ENCODE data around the gene TERT.

The TERT gene

DNA sequence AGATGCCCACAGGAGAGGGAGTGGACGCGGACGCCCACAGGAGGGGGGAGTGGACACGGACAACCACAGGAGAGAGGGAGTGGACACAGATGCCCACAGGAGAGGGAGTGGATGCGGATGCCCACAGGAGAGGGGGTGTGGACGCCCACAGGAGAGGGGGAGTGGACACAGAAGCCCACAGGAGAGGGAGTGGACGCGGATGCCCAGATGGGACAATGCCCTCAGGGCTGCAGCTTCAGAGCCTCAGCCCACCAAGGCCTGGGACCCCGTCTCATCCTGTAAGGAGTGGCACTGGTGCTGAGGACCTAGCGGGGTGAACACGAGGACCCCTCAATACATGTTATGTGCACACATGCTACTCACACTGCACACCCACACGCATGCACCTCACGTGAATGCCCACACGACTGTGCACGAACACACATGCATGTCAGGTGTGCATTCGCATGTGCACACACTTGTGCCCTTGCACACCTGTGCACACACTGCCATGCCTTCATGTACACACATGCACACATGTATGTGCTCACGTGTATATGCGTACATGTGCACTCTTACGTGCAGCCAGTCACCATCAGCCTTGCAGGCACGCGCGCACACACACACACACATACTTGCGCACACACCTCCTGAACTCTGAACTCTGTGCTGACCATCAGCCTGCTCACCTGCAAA is 34.9 kb downstream of the TERT start:
- DNase-seq (ENCODE audit: low read depth in 2 of 2), result no peak

DNA sequence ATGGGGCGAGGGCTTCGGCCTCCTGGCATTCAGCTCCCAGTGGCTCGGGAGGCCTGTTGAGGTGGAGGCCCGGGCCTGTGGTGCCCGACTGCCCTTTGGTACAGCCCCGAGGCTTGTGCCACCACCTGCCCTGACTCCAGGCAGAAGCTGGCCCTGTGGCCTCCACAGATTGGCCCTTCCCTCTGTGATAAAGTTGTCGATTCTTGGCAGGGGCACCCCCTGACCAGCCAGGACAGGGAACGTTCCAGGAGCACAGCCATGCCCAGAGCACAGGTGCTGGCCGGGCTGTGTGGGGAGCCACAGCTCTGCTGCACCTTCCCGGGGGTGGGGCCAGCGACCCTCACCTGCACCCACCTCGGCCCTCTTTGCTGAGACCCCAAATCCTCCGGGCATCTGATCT is 37.0 kb downstream of the TERT start:
- no peak for DNase-seq (ENCODE audit: low read depth in 2 of 2)

GRCh38 chr5:1257363-1257762 is 37.5 kb downstream of the TERT start:
- no peak for DNase-seq (ENCODE audit: low read depth in 2 of 2)

GRCh38 chr5:1256776-1257175 is 38.1 kb downstream of the TERT start:
- DNase-seq (ENCODE audit: low read depth in 2 of 2), result no peak

DNA sequence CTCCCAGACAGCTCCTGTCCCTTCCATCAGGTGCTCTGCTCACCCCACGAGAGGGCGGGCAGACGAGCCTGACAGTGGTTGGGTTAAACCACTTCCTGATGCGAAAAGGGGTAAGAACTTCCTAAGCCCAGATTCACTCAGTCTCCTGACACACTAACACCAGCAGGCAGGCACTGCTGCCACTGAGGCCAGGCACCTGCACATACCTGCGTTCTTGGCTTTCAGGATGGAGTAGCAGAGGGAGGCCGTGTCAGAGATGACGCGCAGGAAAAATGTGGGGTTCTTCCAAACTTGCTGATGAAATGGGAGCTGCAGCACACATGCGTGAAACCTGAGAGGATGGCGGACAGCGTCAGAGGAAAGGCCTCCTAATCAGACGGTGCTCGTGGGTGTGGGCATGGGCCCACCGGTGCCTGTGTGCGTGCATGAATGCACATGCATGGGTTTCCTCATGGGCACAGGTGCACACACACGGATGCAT is 39.7 kb downstream of the TERT start:
- no peak for DNase-seq (ENCODE audit: low read depth in 2 of 2)

DNA sequence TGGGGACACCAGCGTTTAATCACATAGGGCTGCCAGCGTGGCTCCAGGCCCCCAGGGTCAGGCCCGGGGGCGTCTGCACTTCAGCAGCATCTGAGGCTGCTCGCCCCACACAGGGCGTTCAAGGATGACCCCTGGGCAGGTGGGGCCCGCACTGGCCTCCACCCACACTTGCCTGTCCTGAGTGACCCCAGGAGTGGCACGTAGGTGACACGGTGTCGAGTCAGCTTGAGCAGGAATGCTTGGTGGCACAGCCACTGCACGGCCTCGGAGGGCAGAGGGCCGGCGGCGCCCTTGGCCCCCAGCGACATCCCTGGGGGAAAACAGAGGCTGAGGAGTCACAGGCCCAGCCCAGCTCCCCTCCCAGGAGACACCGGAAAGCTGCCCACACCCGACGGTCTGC is 40.7 kb downstream of the TERT start:
- no peak for DNase-seq (ENCODE audit: low read depth in 2 of 2)

DNA sequence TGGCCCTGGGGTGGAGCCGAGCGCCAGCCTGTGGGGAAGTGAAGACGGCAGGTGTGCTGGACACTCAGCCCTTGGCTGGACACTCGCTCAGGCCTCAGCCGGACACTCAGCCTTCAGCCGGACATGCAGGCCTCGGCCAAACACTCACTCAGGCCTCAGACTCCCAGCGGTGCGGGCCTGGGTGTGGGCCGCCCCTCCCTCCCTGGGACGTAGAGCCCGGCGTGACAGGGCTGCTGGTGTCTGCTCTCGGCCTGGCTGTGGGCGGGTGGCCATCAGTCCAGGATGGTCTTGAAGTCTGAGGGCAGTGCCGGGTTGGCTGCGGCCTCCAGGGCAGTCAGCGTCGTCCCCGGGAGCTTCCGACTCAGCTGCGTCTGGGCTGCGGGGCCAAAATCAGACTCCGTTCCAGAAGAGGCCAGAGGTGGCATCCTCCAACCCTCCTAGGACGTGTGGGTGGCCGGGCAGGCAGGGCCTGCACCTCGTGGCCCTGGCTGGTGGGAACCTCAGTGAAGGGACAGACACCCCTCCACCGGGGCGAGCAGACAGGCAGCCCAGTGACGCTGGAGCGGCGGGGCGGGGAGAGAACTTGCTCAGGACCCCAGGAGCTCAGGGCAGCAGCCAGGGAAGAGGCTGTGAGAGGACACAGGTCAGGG is 41.3 kb downstream of the TERT start:
- no peak for DNase-seq (ENCODE audit: low read depth in 2 of 2)

- no peak for DNase-seq (ENCODE audit: low read depth in 2 of 2)
Observed at GRCh38 chr5:1252681-1253080, 42.2 kb downstream of the TERT start.

DNA sequence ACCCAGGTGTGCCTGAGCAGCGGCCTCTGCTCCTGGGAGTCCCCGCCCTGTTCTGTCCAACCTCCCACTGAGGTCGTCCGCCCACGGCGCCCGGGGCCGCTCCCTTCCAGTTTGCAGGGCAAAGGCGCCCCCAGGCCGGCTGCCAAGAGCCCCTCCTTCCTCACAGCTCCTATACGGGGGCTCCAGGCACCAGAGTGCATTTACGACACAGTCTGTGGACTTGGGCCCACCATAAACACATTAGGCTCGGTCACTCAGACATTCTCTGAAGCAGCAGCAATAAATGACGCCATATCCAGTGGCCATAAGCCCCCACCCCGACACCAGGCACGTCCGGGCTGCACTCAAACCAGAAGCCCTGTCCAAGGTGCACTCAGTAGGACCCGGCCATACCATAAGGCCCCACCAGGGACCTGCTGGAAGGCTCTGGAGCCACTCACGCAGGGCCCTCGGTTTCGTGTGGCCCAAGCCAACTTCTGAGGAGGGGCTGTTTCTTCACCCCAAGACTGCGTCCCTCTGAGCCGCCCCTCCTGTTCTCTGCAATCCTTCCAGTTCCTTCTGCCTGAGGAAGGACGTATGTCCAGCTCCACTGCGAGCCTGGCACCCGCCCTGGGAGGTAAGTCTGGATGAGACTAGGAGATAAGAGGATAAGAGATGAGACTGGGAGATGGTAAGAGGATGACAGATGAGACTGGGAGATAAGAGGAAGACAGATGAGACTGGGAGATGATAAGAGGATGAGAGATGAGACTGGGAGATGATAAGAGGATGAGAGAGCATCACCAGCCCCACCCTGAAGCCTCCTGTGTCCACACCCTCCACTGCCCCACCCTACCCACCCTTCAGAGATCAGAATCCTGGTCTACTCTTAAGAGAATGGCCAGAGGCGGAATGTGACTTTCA is 42.9 kb downstream of the TERT start:
- DNase-seq (ENCODE audit: low read depth in 2 of 2), result no peak

- DNase-seq (ENCODE audit: low read depth in 2 of 2), result no peak
Observed at GRCh38 chr5:1249366-1250280, 45.2 kb downstream of the TERT start.

- DNase-seq (ENCODE audit: low read depth in 2 of 2), result no peak
Observed at GRCh38 chr5:1247811-1248210, 47.1 kb downstream of the TERT start.

DNA sequence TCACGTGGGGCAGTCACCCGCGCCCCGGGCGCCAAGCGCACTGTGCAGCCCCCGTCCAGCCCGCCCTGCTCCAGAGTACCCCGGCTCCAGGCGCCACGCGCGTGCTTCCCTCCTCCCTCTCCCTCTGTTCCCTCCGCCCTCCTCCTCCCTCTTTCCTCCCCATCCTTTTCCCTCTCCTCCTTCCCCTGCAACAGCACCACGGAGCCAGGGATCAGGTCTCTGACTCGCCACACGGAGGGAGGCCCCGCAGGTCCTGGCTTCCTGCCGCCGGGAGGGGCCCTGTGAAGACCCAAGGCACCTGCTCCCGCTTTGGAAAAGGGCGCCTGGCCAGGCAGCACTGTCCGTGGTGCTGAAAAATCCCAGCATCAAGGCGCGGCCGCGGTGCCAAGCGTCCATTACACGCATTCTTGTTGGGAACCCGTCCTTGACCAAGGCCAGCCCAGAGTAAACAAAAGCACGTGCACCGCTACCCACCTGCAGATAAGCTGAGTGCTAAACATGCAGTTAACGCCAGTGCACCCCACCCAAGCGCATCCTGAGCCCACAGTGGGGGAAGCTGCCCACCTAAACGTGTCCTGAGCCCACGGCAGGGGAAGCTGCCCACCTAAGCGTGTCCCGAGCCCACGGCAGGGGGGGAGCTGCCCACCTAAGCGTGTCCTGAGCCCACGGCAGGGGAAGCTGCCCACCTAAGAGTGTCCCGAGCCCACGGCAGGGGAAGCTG is 48.0 kb downstream of the TERT start:
- no peak for DNase-seq (ENCODE audit: low read depth in 2 of 2)

DNA sequence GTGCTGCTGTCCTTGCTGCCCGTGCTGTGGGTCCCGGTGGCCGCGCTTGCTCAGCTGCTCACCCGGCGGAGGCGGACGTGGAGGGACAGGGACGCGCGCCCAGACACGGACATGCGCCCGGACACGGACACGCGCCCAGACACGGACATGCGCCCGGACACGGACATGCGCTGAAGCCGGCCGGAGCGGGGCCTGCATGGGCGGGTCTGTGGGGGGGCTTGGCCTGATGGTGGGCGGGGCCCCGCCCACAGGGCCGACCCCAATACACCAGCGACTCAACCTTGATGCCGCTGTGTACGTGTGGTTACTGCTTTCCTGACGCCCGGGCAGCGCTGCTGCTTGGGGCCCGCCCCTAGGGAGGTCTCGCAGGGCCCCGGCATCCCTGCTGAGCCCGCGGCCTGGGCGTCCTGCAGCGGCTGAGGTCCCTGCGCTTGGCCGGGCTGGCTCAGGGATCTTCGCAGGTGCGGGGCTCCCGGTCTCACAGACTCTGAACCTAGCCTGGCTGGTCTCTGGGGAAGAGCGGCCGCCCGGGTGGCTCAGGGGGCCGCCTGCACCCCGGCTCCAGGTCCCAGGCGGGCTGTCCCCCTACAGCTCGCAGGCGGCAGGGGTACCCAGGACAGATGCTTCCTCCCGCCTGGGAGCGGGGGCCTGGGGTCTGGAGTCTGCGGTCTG is 48.8 kb downstream of the TERT start:
- no peak for DNase-seq (ENCODE audit: low read depth in 2 of 2)

DNA sequence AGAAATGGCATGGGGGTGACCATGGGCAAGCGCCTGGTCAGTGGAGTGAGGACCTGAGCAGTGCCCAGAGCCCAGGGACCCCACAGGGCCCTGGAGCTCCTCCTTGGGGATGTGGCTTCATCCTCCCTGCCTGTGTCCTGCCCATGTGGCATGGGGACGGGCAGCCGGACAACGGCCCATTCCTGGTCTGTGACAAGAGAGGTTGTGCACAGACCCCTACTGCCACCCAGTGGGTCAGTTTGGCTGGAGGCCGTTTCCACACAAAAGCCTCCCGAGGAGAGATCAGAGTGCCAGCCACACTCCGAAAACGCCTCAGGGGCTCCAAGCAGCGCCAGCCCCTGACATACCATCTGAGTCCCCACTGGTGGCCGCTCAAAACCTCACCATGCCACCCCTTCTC is 49.9 kb downstream of the TERT start:
- no peak for DNase-seq (ENCODE audit: low read depth in 2 of 2)

DNA sequence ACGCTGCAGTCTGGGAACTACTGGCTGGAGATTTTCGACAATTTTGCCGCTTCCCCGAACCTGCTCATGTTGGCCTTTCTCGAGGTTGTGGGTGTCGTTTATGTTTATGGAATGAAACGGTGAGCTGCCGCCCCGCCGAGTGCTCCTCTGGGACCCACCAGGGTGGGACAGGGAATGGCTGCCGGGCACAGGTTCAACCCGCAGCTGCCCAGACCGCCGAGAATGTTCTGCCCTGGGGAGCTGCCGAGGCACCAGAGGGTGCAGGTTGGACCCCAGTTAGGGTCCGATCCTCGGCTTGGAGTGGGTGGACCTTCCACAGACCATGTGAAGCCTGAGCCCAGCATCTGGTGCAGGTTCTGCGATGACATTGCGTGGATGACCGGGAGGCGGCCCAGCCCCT is 50.6 kb downstream of the TERT start:
- no peak for DNase-seq (ENCODE audit: low read depth in 2 of 2)

- no peak for DNase-seq (ENCODE audit: low read depth in 2 of 2)
Observed at GRCh38 chr5:1243487-1244130, 51.3 kb downstream of the TERT start.

GRCh38 chr5:1242733-1243486 is 52.0 kb downstream of the TERT start:
- DNase-seq (ENCODE audit: low read depth in 2 of 2), result no peak

GRCh38 chr5:1241509-1242080 is 53.3 kb downstream of the TERT start:
- DNase-seq (ENCODE audit: low read depth in 2 of 2), result no peak
